ENCODE data around the gene NTRK1. TPM values are rescaled to one million over a fixed set of nuclear protein-coding genes. Genes with fewer than 3 reads are reported as not detected.

The NTRK1 gene
- total and polyA plus RNA-seq, 2 experiments from 2014 or later, result 0.08 to 0.11 TPM

DNA sequence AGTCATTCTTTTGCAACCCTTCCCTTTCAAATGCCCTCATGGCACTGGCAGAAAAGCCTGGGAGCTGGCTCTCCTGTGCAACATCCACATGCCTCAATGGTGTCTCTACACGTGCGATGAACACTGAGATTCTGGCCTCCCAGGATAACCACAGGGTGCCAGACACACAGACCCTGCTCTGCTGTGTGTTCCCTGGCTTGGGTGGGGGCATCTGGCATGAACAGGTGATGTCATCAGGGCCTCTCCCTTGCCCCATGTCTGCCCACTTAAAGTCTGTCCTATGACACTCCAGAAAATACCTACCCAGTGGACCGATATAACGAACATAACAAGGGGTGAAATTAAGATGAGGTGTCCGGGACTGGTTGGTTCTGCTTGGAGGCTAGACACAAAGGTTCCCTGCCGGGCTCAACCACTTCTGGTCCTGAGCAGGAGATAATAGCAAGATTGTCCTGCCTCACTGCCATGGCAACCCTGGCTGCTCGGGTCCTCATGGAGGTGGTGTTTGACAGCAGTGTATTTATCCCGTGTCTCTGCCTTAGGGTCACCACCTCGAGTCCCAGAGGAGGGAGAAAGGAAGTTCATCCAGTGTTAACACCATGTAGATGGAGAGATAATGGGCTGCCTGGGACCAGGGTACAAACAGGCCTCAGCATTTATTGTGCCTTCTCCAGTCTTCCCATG lies 21.1 kb upstream of the NTRK1 start:
- H3K9me3 ChIP-seq (ENCODE audit: low read depth), result no peaks in the 10 kb centered on the region
- WGBS, 2 experiments (ENCODE audit: low coverage in 1 of 2, low lambda C conversion rate in 2 of 2, missing lambda C conversion rate in 2 of 2), result 18 to 24% methylated on average over 9 of the region's 9 CpGs
- no peaks in the 10 kb centered on the region for H3K36me3 ChIP-seq (ENCODE audit: low read depth)
- H3F3A ChIP-seq (ENCODE audit: insufficient read depth), result no peaks in the 10 kb centered on the region
- no peak overlapping the region for H3K4me2 ChIP-seq (ENCODE audit: unreplicated experiment)
- H4K20me1 ChIP-seq (ENCODE audit: insufficient read depth), result no peaks in the 10 kb centered on the region
- H2AFZ ChIP-seq, result no peak overlapping the region
- H3K27me3 ChIP-seq (replicated peaks; ENCODE audit: insufficient read depth), result peaks cover 24% of the 10 kb centered on the region
- TF ChIP-seq EZH2phosphoT487 (IDR thresholded peaks at IDR 0.05; ENCODE audit: insufficient read depth, low read depth) (no peak), EZH2 (IDR thresholded peaks at IDR 0.05; ENCODE audit: insufficient read depth, poor library complexity, severe bottlenecking) (no peak)
- in situ Hi-C loops (cut with MboI), result no loop called here
- no peak overlapping the region for H3K4me3 ChIP-seq
- no peaks in the 10 kb centered on the region for H3K9me2 ChIP-seq (ENCODE audit: insufficient read depth)
- no peaks in the 10 kb centered on the region for H3K4me1 ChIP-seq (ENCODE audit: insufficient read depth)
- H3K27ac ChIP-seq, result no peak overlapping the region
- H3K79me2 ChIP-seq (ENCODE audit: insufficient read depth), result no peaks in the 10 kb centered on the region
- H3K9ac ChIP-seq, result no peak overlapping the region
- DNase-seq, result no peak

DNA sequence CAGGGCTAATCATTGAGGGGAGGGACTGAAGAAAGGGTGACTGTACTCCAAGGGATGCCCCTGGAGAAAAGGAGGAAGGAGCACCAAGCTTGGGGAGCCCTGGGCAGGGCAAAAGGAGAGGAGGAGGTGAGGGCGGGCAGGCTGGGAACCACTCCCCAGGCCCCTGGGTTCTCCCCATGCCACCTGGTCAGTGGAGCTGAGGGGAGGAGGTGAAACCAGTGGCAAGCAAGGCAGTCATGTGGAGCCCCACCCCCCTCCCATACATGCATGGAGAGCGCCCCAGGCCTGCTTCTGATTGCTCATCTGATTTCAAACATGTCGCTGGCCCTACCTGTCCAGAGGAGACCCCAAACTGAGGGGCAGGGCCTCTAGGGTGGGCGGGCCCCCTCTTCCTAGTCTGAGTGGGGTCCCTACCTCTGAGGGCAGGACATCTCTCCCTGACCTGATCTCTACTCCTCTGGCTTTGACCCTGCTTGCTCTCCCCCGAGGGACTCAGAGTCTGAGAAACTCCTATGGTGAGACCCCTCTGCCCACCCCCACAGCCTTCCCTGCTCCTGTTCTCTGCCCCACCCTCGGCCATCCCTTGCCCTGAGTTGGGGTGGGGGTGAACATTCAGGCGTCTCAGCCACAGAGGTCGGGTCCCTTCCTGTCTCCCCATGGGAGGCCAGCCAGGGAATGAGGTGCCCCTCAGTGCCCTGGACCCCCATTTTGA lies 20.3 kb upstream of the NTRK1 start:
- no peak overlapping the region for H3K4me2 ChIP-seq (ENCODE audit: unreplicated experiment)
- WGBS, 2 experiments (ENCODE audit: low coverage in 1 of 2, low lambda C conversion rate in 2 of 2, missing lambda C conversion rate in 2 of 2), result 31 to 34% methylated on average over 3 to 8 of the region's 8 CpGs

DNA sequence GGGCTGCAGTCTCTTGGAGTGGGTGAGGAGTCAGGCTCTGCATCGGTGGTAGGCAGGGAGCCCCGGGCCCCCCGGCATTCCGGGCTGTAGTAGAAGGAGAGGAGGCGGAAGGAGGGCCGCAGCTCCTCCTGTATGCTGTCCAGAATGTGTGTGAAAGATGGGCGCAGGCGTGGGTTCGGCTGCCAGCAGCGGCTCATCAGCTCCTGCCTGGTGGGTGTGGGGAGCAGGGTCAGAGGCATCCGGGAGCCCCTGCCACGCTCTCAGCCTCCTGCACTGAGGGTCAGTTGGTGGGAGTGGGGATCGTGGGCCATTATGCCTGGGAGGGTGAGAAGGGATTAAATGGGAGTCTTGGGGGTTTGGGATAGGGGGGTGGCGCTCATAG lies 19.8 kb upstream of the NTRK1 start:
- no peaks in the 10 kb centered on the region for H4K20me1 ChIP-seq (ENCODE audit: insufficient read depth)
- H3K4me3 ChIP-seq, result no peak overlapping the region
- no peaks in the 10 kb centered on the region for H3K79me2 ChIP-seq (ENCODE audit: insufficient read depth)
- H3F3A ChIP-seq (ENCODE audit: insufficient read depth), result no peaks in the 10 kb centered on the region
- WGBS, 2 experiments (ENCODE audit: low coverage in 1 of 2, low lambda C conversion rate in 2 of 2, missing lambda C conversion rate in 2 of 2), result 41 to 47% methylated on average over 14 of the region's 14 CpGs
- no peak overlapping the region for H2AFZ ChIP-seq
- H3K36me3 ChIP-seq (ENCODE audit: low read depth), result no peaks in the 10 kb centered on the region
- no peaks in the 10 kb centered on the region for H3K9me3 ChIP-seq (ENCODE audit: low read depth)
- no peaks in the 10 kb centered on the region for H3K9me2 ChIP-seq (ENCODE audit: insufficient read depth)
- in situ Hi-C loops (cut with MboI), result no loop called here
- no peak overlapping the region for H3K4me2 ChIP-seq (ENCODE audit: unreplicated experiment)
- H3K27ac ChIP-seq, result no peak overlapping the region
- no peaks in the 10 kb centered on the region for H3K4me1 ChIP-seq (ENCODE audit: insufficient read depth)
- peaks cover 32% of the 10 kb centered on the region for H3K27me3 ChIP-seq (replicated peaks; ENCODE audit: insufficient read depth)
- no peak for DNase-seq
- no peak for TF ChIP-seq EZH2 (IDR thresholded peaks at IDR 0.05; ENCODE audit: insufficient read depth, poor library complexity, severe bottlenecking)
- no peak for TF ChIP-seq EZH2phosphoT487 (IDR thresholded peaks at IDR 0.05; ENCODE audit: insufficient read depth, low read depth)
- no peak overlapping the region for H3K9ac ChIP-seq

More for the DNA sequence above, 20.3 kb upstream of the NTRK1 start:
- no peaks in the 10 kb centered on the region for H3K9me2 ChIP-seq (ENCODE audit: insufficient read depth)
- no peaks in the 10 kb centered on the region for H3K9me3 ChIP-seq (ENCODE audit: low read depth)
- H3K79me2 ChIP-seq (ENCODE audit: insufficient read depth), result no peaks in the 10 kb centered on the region
- no peak overlapping the region for H3K4me3 ChIP-seq
- H3K9ac ChIP-seq, result no peak overlapping the region
- DNase-seq, result no peak
- no peaks in the 10 kb centered on the region for H3F3A ChIP-seq (ENCODE audit: insufficient read depth)
- H3K4me1 ChIP-seq (ENCODE audit: insufficient read depth), result no peaks in the 10 kb centered on the region
- no peak overlapping the region for H2AFZ ChIP-seq
- no peaks in the 10 kb centered on the region for H3K36me3 ChIP-seq (ENCODE audit: low read depth)
- H3K27me3 ChIP-seq (replicated peaks; ENCODE audit: insufficient read depth), result peaks cover 32% of the 10 kb centered on the region
- TF ChIP-seq EZH2 (IDR thresholded peaks at IDR 0.05; ENCODE audit: insufficient read depth, poor library complexity, severe bottlenecking) (no peak), EZH2phosphoT487 (IDR thresholded peaks at IDR 0.05; ENCODE audit: insufficient read depth, low read depth) (no peak)
- in situ Hi-C loops (cut with MboI), result no loop called here
- no peaks in the 10 kb centered on the region for H4K20me1 ChIP-seq (ENCODE audit: insufficient read depth)
- H3K27ac ChIP-seq, result no peak overlapping the region

DNA sequence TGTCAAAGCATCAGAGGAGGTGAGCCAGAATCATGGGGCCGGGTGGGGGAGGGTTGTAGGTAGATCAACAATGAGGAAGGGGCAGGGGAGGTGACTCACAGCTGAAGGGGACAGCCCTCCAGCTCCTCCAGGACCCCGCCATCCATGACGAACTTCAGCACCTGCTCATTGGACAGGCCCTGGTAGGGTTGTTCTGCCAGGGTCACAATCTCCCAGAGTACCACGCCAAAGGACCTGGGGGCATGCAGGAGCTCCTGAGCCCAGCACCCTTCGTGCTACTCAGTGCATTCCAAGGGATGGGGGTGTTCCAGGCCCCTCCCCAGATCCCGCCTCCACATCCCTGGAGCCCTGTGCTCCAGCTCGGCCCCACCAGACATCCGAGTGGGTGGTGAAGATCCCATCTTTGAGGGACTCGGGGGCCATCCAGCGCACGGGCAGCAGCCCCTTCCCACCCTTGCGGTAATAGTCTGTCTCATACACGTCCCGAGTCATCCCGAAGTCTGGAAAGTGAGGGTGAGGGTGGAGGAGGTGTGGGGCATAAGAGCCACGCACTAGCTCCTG lies 19.3 kb upstream of the NTRK1 start:
- Histone ChIP-seq H3K9me3 (ENCODE audit: low read depth) (no peaks in the 10 kb centered on the region), H3K36me3 (ENCODE audit: low read depth) (no peaks in the 10 kb centered on the region)
- whole genome bisulfite sequencing, 2 experiments (ENCODE audit: low coverage in 1 of 2, low lambda C conversion rate in 2 of 2, missing lambda C conversion rate in 2 of 2), result 62 to 63% methylated on average over 14 to 16 of the region's 16 CpGs

More for the DNA sequence above, 19.3 kb upstream of the NTRK1 start:
- H3K27me3 ChIP-seq (replicated peaks; ENCODE audit: insufficient read depth), result peaks cover 37% of the 10 kb centered on the region
- no peaks in the 10 kb centered on the region for H3K79me2 ChIP-seq (ENCODE audit: insufficient read depth)
- no peak overlapping the region for H3K4me3 ChIP-seq
- H3K9ac ChIP-seq, result no peak overlapping the region
- in situ Hi-C loops (cut with MboI), result no loop called here
- H3K4me2 ChIP-seq (ENCODE audit: unreplicated experiment), result no peak overlapping the region
- H4K20me1 ChIP-seq (ENCODE audit: insufficient read depth), result no peaks in the 10 kb centered on the region
- no peaks in the 10 kb centered on the region for H3F3A ChIP-seq (ENCODE audit: insufficient read depth)
- no peak for DNase-seq
- H3K9me2 ChIP-seq (ENCODE audit: insufficient read depth), result no peaks in the 10 kb centered on the region
- H3K27ac ChIP-seq, result no peak overlapping the region
- no peak overlapping the region for H2AFZ ChIP-seq
- no peaks in the 10 kb centered on the region for H3K4me1 ChIP-seq (ENCODE audit: insufficient read depth)
- TF ChIP-seq EZH2 (IDR thresholded peaks at IDR 0.05; ENCODE audit: insufficient read depth, poor library complexity, severe bottlenecking) (no peak), EZH2phosphoT487 (IDR thresholded peaks at IDR 0.05; ENCODE audit: insufficient read depth, low read depth) (no peak)
